NB4 (cell line): ENCODE data around the gene AOC1.

Experiments
- CTCF ChIP-seq: IDR thresholded peaks from one replicate; pipeline ENCODE4 v1.5.1; 2012; ENCODE audit warnings: low read depth, low read length
- POLR2A ChIP-seq: IDR thresholded peaks from 2 replicates; pipeline ENCODE4 v1.6.1; 2011; ENCODE audit warnings: mild to moderate bottlenecking; ENCODE audit not compliant: insufficient read length; ENCODE audit errors: extremely low read depth

- TF ChIP-seq CTCF (no peak), POLR2A (no peak)
Measured at GRCh38 chr7:150862356-150862755, 10.0 kb downstream of the AOC1 start.
